Measurements from ENCODE around the gene IFIT2.

IFIT2 gene

DNA sequence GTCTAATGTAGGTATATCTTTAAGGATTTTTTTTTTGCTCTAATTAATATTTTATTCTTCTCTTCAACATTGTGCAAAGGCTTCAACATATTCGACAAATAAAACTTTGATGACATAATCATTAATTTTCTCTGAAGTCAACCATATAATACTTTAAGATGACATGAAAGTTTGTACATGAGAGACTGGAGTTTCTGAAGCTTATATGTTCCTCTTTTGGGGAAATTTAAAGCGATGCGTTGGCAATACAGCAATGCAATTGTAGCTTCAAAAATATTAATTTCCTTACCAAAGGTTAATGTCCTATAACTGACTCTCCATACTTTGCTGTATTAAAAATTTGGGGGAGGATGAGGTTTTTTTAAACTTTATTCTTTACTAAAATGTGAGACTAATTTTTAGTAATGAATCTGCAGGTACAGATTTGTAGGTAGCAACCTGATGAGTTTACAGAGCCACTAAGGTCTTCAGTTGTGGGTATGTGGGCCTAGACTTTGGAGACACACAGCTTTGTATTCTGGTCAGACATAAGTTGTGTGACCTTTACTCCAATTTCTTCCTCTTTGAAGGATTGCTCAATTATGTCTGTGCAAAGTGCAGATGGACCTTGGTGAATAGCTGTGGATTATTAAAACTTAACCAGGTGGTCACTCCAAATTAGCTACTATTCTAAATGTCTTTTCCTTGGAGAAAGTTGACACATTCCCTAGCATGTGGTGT lies 32.3 kb upstream of the IFIT2 start:
- Histone ChIP-seq H3K9me2 (replicated peaks; ENCODE audit: low read depth, low read length) (no peaks in the 10 kb centered on the region), H3F3A (ENCODE audit: low read depth) (no peaks in the 10 kb centered on the region)
- TF ChIP-seq, protein P1, sequence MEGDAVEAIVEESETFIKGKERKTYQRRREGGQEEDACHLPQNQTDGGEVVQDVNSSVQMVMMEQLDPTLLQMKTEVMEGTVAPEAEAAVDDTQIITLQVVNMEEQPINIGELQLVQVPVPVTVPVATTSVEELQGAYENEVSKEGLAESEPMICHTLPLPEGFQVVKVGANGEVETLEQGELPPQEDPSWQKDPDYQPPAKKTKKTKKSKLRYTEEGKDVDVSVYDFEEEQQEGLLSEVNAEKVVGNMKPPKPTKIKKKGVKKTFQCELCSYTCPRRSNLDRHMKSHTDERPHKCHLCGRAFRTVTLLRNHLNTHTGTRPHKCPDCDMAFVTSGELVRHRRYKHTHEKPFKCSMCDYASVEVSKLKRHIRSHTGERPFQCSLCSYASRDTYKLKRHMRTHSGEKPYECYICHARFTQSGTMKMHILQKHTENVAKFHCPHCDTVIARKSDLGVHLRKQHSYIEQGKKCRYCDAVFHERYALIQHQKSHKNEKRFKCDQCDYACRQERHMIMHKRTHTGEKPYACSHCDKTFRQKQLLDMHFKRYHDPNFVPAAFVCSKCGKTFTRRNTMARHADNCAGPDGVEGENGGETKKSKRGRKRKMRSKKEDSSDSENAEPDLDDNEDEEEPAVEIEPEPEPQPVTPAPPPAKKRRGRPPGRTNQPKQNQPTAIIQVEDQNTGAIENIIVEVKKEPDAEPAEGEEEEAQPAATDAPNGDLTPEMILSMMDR (conservative IDR thresholded peaks at IDR 0.05; ENCODE audit: low read length): no peak
- TF ChIP-seq EZH2phosphoT487 (IDR thresholded peaks at IDR 0.05; ENCODE audit: borderline replicate concordance): no peak

DNA sequence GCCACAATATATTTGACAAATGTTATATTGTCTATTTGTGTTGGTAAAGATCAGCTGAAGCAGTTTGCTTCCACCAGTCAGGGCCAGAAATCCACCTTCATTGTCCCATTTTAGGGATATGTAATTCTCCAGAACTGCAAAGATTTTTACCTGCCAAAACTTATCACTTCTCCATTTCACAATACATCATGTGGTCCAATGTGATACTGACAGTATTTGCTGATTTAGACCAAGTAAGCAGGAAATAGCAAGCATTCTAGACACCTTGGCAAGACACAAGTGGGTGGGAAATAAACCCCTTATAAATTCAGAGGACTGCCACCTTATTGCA lies 31.7 kb upstream of the IFIT2 start:
- TF ChIP-seq, protein P1 (conservative IDR thresholded peaks at IDR 0.05; ENCODE audit: low read length): no peak
- TF ChIP-seq EZH2phosphoT487 (IDR thresholded peaks at IDR 0.05; ENCODE audit: borderline replicate concordance): no peak

More for the DNA sequence above, 32.3 kb upstream of the IFIT2 start:
- no peaks in the 10 kb centered on the region for H4K20me1 ChIP-seq (ENCODE audit: insufficient read depth, low read length, poor library complexity, severe bottlenecking)
- no peak overlapping the region for H3K4me3 ChIP-seq (ENCODE audit: low read length, poor library complexity, severe bottlenecking)
- H3K36me3 ChIP-seq (ENCODE audit: insufficient read depth, low read length): no peaks in the 10 kb centered on the region
- no peak overlapping the region for H3K9ac ChIP-seq (ENCODE audit: low read depth, low read length, poor library complexity, severe bottlenecking)
- no peaks in the 10 kb centered on the region for H3K27me3 ChIP-seq (ENCODE audit: insufficient read depth, low read length, poor library complexity, severe bottlenecking)
- peaks cover under 1% of the 10 kb centered on the region; the same call in 1 of the 2 replicates for H3K9me3 ChIP-seq (ENCODE audit: insufficient read depth, low read depth, low read length)
- no peaks in the 10 kb centered on the region for H3K79me2 ChIP-seq (ENCODE audit: insufficient read depth, low read length)
- H2AFZ ChIP-seq (ENCODE audit: low read length): no peak overlapping the region
- no peak overlapping the region for H3K4me2 ChIP-seq (ENCODE audit: low read depth, low read length, poor library complexity, severe bottlenecking)
- H3K4me1 ChIP-seq (ENCODE audit: insufficient read depth, low read length, poor library complexity, severe bottlenecking): no peaks in the 10 kb centered on the region

DNA sequence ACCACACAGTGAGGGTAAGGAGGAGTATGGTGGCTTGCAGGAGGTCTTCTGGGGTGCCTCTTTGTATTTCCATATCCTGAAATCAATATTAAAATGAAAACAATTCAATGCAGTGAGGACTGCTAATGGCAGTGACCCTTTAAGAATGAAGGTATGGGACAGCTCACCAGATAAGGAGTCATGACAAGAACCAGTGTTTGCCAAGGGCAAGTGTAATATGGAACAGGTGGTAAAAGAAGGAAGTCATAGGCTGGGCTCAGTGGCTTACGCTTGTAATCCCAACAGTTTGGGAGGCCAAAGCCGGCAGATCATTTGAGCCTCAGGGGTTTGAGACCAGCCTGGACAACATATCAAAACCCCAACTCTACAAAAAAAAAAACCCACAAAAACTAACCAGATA lies 30.3 kb upstream of the IFIT2 start:
- TF ChIP-seq, protein P1 (conservative IDR thresholded peaks at IDR 0.05; ENCODE audit: low read length): no peak
- TF ChIP-seq EZH2phosphoT487 (IDR thresholded peaks at IDR 0.05; ENCODE audit: borderline replicate concordance): no peak
- Histone ChIP-seq H3K9ac (ENCODE audit: low read depth, low read length, poor library complexity, severe bottlenecking) (no peak overlapping the region), H3K27me3 (ENCODE audit: insufficient read depth, low read length, poor library complexity, severe bottlenecking) (no peaks in the 10 kb centered on the region), H3K9me3 (ENCODE audit: insufficient read depth, low read depth, low read length) (no peaks in the 10 kb centered on the region), H3K9me2 (replicated peaks; ENCODE audit: low read depth, low read length) (no peaks in the 10 kb centered on the region), H3K36me3 (ENCODE audit: insufficient read depth, low read length) (no peaks in the 10 kb centered on the region), H3K79me2 (ENCODE audit: insufficient read depth, low read length) (no peaks in the 10 kb centered on the region), H2AFZ (ENCODE audit: low read length) (no peak overlapping the region), H3K4me2 (ENCODE audit: low read depth, low read length, poor library complexity, severe bottlenecking) (no peak overlapping the region), H3K4me1 (ENCODE audit: insufficient read depth, low read length, poor library complexity, severe bottlenecking) (no peaks in the 10 kb centered on the region), H3F3A (ENCODE audit: low read depth) (no peaks in the 10 kb centered on the region), H4K20me1 (ENCODE audit: insufficient read depth, low read length, poor library complexity, severe bottlenecking) (no peaks in the 10 kb centered on the region), H3K4me3 (ENCODE audit: low read length, poor library complexity, severe bottlenecking) (no peak overlapping the region)

More for the DNA sequence above, 31.7 kb upstream of the IFIT2 start:
- H3F3A ChIP-seq (ENCODE audit: low read depth): no peaks in the 10 kb centered on the region
- H3K9me2 ChIP-seq (replicated peaks; ENCODE audit: low read depth, low read length): no peaks in the 10 kb centered on the region
- H4K20me1 ChIP-seq (ENCODE audit: insufficient read depth, low read length, poor library complexity, severe bottlenecking): no peaks in the 10 kb centered on the region
- H3K4me3 ChIP-seq (ENCODE audit: low read length, poor library complexity, severe bottlenecking): no peak overlapping the region
- no peak overlapping the region for H3K9ac ChIP-seq (ENCODE audit: low read depth, low read length, poor library complexity, severe bottlenecking)
- no peak overlapping the region for H2AFZ ChIP-seq (ENCODE audit: low read length)
- no peaks in the 10 kb centered on the region for H3K4me1 ChIP-seq (ENCODE audit: insufficient read depth, low read length, poor library complexity, severe bottlenecking)
- H3K27me3 ChIP-seq (ENCODE audit: insufficient read depth, low read length, poor library complexity, severe bottlenecking): no peaks in the 10 kb centered on the region
- no peaks in the 10 kb centered on the region for H3K79me2 ChIP-seq (ENCODE audit: insufficient read depth, low read length)
- H3K9me3 ChIP-seq (ENCODE audit: insufficient read depth, low read depth, low read length): no peaks in the 10 kb centered on the region
- no peaks in the 10 kb centered on the region for H3K36me3 ChIP-seq (ENCODE audit: insufficient read depth, low read length)
- no peak overlapping the region for H3K4me2 ChIP-seq (ENCODE audit: low read depth, low read length, poor library complexity, severe bottlenecking)
